Heart left ventricle (tissue), 16 donors: ENCODE data around the gene KIF26A. TPM values are rescaled to one million over a fixed set of nuclear protein-coding genes. Genes with fewer than 3 reads are reported as not detected.

ENCODE experiments used
- ATAC-seq, 4 donors: fragments of 200-7000 bp; cut with Tn5 transposase; one replicate each; pipeline ENCODE4 v1.9.1; 2020 to 2022; ENCODE audit warnings: moderate library complexity in 4 of 4, mild to moderate bottlenecking in 3 of 4, moderate number of reproducible peaks in 1 of 4
- DNase-seq, 5 donors: peaks; one replicate each; pipeline ENCODE4 v3.0.0-alpha.2; 2020
- H3K27ac ChIP-seq, 12 donors: fragments of 200-600 bp; sonication (generic) in 4 of 12; one replicate each; pipeline versions ENCODE4 v1.5.0 to v1.8.0; 2016 to 2022; ENCODE audit warnings: mild to moderate bottlenecking in 2 of 12
- H3K27me3 ChIP-seq, 9 donors: fragments of 200-600 bp; sonication (generic) in 2 of 9; one replicate each; pipeline versions ENCODE4 v1.5.1 to v1.8.0; 2016 to 2022; ENCODE audit warnings: mild to moderate bottlenecking in 3 of 9
- H3K36me3 ChIP-seq, 9 donors: fragments of 200-600 bp; sonication (generic) in 2 of 9; one replicate each; pipeline versions ENCODE4 v1.5.0 to v1.8.0; 2018 to 2022; ENCODE audit warnings: mild to moderate bottlenecking in 2 of 9
- H3K4me1 ChIP-seq, 12 donors: fragments of 200-600 bp; sonication (generic) in 4 of 12; one replicate each; pipeline versions ENCODE4 v1.5.0 to v1.8.0; 2016 to 2022; ENCODE audit warnings: mild to moderate bottlenecking in 3 of 12
- H3K4me3 ChIP-seq, 12 donors: fragments of 200-600 bp; sonication (generic) in 4 of 12; one replicate each; pipeline versions ENCODE4 v1.5.0 to v1.8.0; 2017 to 2022; ENCODE audit warnings: mild to moderate bottlenecking in 9 of 12, moderate library complexity in 4 of 12
- H3K9me3 ChIP-seq, 12 donors: fragments of 200-600 bp; sonication (generic) in 4 of 12; one replicate each; pipeline versions ENCODE4 v1.5.0 to v1.8.0; 2016 to 2022; ENCODE audit warnings: mild to moderate bottlenecking in 1 of 12
- POLR2A ChIP-seq, 2 donors: fragments of 450-650 bp; IDR thresholded peaks; one replicate each; pipeline ENCODE4 v1.6.1; 2017; ENCODE audit warnings: antibody characterized with exemption in 2 of 2, mild to moderate bottlenecking in 2 of 2, moderate library complexity in 2 of 2
- WGBS, 4 donors: extraction: QIAGEN DNeasy Blood & Tissue Kit in 2 of 4; methylation state at CpG; one replicate each; pipeline versions ENCODE4 v1.1.5 to v1.1.7; 2013 to 2018; 5-methylcytosine and 5-hydroxymethylcytosine counted together
- intact Hi-C, 10 donors: fragments of 100-400 bp; cut with DNase I; formaldehyde crosslinking; loops; one replicate each; pipeline versions ENCODE4 v1.11.1 to v1.14.2; 2022
- polyA plus RNA-seq, 2 donors: library from polyadenylated mRNA; stranded (reverse); fragments of 200-250 nt; gene quantifications; one replicate each; pipeline ENCODE4 v1.2.3, GENCODE V29; 2013
- total RNA-seq, 9 donors: library from RNA; depleted of rRNA in 2 of 9; stranded (reverse); fragments of >200 nt in 2 of 9; fragmentation: NEBNext Ultra II Directional in 3 of 9; extraction: Animal tissue kit (Norgen Biotek cat#: 25700) in 3 of 9; gene quantifications; one replicate each; pipeline versions ENCODE4 v1.1.0 to v1.2.4, GENCODE V29; 2016 to 2023
- TF ChIP-seq, protein P1 (sequence below), 12 donors: fragments of 200-600 bp; sonication (generic) in 4 of 12; IDR thresholded peaks; one replicate each; pipeline versions ENCODE4 v1.5.0 to v1.8.0; 2018 to 2022; ENCODE audit warnings: antibody characterized with exemption in 12 of 12, mild to moderate bottlenecking in 5 of 12
- donor health status: ischemic (EF 13 %, LVEDD 7.1; RV severe dilation, severe dysfunction).
- donor health status: healthy with polysubstance abuse.
- donor health status: DM: no; HTN: yes; CAD: no.
- donor health status: DM: no; HTN: no; CAD: no.
- donor health status: ischemic (EF 25% LVEDD 6.9; RV normal size, moderate dysfunction).
- donor health status: ischemic (EF 25% LVEDD 5.7; RV mildly dilated, moderate dysfunction).
- donor health status: healthy.
- donor health status: DM: yes; HTN: yes; CAD: no.
- donor health status: ischemic (EF 35%, LVEDD 5.7; RV mildly dilated, moderate dysfunction).
- donor health status: nonischemic (EF 11% LVEDD 7.7; RV severe dilation, severe dysfunction).
- donor health status: DM: yes; HTN: yes; CAD: no.
- donor health status: PGD.
- donor health status: ischemic (EF 29% LVEDD 5.4; RV normal size, mild dysfunction).
- donor health status: nonischemic (EF 23%, LVEDD 6.1; RV moderate dilation, normal function).

KIF26A gene
- total and polyA plus RNA-seq, 11 donors: 4.9 to 12.6 (median 7.8) TPM

DNA sequence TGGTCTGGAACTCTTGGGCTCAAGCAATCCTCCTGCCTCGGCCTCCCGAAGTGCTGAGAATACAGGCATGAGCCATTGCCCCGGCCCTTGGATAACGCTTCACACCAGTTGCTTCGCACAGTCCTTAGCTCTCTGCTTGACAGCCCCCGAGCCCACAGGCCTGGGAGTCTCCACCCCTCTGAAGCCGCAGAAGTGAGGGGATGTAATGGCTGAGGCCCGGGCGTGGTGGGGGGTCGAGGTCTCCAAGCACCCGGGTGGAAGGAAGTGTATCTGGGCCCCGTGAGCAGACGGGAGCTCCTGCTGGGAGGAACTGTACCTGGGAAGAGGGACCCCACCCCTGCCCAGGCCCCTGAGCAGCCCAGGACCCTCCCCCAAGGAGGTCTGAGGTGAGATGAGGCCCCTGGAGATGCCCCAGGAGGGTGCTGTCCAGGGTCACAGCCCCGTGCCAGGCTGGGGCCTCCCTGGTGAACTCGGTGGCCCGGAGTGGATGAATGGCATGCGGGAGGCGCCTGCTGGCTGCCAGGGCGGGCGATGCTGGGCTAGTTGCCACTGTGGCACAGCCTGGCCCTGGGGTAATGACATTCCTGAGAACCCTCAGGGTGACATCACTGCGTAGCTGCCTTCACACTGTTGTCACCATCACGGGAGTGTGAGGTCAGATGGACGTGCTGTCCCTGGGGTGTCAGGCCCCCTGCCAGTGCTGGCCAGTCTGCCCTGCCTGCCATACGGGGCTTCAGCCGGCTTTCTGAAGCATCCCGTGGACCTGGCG lies 48.9 kb downstream of the KIF26A start:
- H3K4me3 ChIP-seq: no peak overlapping the region
- intact Hi-C loops: loop anchor here in 3 of 10 donors (5.0 kb wide), 3 partner anchors 35 to 50 kb away; partner anchors contain the start of gene KIF26A (in 2 of the 3)
- no peaks in the 10 kb centered on the region for H3K9me3 ChIP-seq
- no peaks in the 10 kb centered on the region for H3K27me3 ChIP-seq
- H3K36me3 ChIP-seq: no peaks in the 10 kb centered on the region
- ATAC-seq (peak in 1 of 4 donors; percentile 27), DNase-seq (no peak)
- H3K4me1 ChIP-seq: peaks cover 0 to 37% (median 9%) of the 10 kb centered on the region in 12 donors
- H3K27ac ChIP-seq: no peak overlapping the region
- WGBS, 4 donors: 75 to 83% (median 80%) methylated on average over 26 to 27 of the region's 27 CpGs
- no peak for TF ChIP-seq POLR2A (IDR thresholded peaks at IDR 0.05)
- TF ChIP-seq, protein P1, sequence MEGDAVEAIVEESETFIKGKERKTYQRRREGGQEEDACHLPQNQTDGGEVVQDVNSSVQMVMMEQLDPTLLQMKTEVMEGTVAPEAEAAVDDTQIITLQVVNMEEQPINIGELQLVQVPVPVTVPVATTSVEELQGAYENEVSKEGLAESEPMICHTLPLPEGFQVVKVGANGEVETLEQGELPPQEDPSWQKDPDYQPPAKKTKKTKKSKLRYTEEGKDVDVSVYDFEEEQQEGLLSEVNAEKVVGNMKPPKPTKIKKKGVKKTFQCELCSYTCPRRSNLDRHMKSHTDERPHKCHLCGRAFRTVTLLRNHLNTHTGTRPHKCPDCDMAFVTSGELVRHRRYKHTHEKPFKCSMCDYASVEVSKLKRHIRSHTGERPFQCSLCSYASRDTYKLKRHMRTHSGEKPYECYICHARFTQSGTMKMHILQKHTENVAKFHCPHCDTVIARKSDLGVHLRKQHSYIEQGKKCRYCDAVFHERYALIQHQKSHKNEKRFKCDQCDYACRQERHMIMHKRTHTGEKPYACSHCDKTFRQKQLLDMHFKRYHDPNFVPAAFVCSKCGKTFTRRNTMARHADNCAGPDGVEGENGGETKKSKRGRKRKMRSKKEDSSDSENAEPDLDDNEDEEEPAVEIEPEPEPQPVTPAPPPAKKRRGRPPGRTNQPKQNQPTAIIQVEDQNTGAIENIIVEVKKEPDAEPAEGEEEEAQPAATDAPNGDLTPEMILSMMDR (IDR thresholded peaks at IDR 0.05): no peak

DNA sequence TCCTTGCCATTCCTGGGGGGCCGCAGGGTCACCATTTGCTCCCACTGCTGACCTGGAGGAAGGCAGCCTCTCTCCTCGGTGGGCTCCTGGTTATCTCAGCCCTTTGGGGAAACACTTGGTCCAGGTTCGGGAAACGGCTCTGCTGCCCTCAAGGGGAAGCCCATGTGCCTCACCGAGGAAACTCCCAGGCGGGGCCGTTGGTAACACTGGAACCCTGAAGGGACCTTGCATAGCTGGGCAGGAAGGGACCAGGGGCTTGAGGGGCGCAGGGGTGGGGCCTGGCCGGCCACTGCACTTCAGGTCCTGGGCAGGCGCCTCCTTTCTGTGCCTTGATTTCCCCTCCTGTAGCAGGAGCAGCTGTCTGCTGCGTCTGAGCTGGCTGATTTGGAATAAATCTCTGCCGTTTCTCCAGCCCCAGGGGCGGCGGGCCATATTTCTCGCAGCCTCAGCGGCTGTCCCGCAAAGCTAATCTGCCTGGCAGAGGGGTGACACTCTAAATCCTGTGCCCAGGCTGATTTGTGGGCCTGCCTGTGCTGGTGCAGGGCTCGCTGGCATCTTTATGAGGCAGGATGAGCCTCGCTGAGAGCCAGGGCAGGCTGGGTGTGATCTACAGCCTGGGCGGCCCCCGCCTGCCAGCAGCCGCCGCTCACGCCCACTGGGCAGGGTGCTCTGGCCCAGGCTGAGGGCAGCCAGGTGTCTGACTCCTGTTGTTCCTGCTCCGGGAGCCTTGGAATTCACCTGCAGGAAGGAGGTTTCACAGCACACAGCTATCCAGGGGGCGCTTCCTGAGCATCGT lies 49.7 kb downstream of the KIF26A start:
- intact Hi-C loops: loop anchor here in 3 of 10 donors (5.0 kb wide), 3 partner anchors 34 to 51 kb away; partner anchors contain the start of gene KIF26A (in 2 of the 3)
- Histone ChIP-seq H3K27ac (no peak overlapping the region), H3K27me3 (no peaks in the 10 kb centered on the region), H3K4me3 (no peak overlapping the region), H3K36me3 (no peaks in the 10 kb centered on the region), H3K9me3 (no peaks in the 10 kb centered on the region), H3K4me1 (peaks cover 0 to 37% (median 9%) of the 10 kb centered on the region in 12 donors)
- WGBS, 4 donors: 70 to 71% (median 71%) methylated on average over 18 to 27 of the region's 27 CpGs
- TF ChIP-seq, protein P1 (IDR thresholded peaks at IDR 0.05): no peak
- TF ChIP-seq POLR2A (IDR thresholded peaks at IDR 0.05): no peak
- no peak for ATAC-seq
- no peak for DNase-seq

DNA sequence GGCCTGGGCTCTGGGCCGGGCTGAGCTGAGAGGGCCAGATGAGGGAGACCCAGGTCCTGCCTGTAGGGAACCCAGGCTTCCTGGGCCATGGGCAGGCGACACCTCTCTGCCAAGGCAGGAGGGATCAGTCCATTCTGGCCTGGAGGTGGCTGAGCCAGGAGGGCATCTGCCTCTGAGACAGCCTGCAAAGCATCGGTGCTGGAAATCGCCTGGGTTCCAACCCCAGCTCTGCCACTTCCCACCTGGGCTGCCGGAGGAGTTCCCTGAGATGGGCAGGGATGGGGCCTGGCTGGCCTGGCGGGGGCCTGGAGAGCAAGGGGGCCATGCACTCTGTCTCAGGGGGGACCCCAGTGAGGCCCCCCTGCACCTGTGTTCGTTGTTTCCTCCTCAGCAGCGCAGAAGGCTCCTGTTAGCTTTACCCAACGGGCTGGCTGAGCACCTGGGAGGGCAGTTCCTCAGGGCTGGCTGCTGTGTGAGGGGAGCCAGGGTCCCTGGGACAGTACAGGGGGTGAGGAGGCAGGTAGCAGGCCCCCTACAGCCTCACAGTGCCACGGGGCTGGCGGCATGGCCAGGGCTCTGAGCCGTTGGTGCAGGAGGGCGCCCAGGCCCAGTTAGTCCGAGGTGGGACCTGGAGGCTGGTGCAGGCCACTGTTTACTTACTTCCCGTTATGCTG lies 50.5 kb downstream of the KIF26A start:
- DNase-seq: no peak
- 72 to 89% (median 86%) methylated on average over 9 to 15 of the region's 15 CpGs for WGBS, 4 donors
- no peaks in the 10 kb centered on the region for H3K27me3 ChIP-seq
- intact Hi-C loops: loop anchor here in 3 of 10 donors (5.0 kb wide), 3 partner anchors 33 to 52 kb away; partner anchors contain the start of gene KIF26A (in 2 of the 3)
- TF ChIP-seq POLR2A (IDR thresholded peaks at IDR 0.05): no peak
- TF ChIP-seq, protein P1 (IDR thresholded peaks at IDR 0.05): no peak
- no peak overlapping the region for H3K27ac ChIP-seq
- H3K36me3 ChIP-seq: no peaks in the 10 kb centered on the region
- peaks cover 0 to 30% (median 7%) of the 10 kb centered on the region in 12 donors for H3K4me1 ChIP-seq
- no peak for ATAC-seq
- H3K4me3 ChIP-seq: no peak overlapping the region
- no peaks in the 10 kb centered on the region for H3K9me3 ChIP-seq
